HG03139 (cell line): ENCODE data around the gene HOXA9.

Source experiments
- ATAC-seq: cut with Tn5 transposase; IDR thresholded peaks from one replicate; pipeline ENCODE4 v1.9.1; 2021; ENCODE audit not compliant: unreplicated experiment

Gene HOXA9

DNA sequence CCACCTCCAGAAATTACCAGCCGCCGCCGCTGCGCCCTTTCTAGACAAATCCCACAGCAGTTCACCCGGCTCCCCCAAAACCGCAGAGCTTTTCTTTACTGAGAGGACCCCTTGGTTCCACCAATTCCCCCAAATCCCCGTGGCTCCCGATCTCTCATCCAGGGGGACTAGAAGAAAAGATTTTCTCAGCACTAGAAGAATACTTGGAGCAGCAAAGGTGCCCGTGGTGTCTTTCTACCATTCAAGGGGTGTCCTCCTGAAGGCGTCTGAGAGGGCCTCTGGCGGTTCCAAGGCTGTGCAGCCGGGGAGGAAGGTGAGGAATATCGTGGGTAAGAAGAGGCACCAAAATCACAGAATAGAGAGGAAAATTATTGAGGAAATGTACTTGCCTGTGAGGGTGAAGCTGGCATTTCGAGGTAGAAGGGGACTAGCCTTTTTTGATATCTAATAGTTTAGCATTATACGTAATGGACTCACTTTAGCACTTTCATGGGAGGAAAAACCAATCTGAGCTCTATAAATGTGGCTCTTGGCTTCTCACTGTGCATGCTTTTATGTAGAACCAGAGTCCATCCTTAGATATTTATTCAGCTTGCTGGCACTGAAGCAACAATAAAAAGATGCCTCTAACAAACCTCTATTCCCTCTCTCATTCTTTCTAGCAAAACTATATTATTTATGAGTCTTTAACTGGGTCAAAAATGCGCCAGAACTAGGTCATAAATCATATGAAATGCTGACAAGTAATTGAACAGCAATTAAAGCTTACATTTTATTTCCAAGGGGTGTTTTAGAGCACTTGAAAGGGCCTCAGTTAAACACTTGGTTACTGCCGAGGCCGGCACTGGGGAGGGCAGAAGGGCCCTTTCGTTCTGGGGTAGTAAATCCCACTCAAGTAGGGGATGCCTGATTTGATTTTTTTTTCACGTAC, 49.0 kb downstream of the HOXA9 start:
- no peak for ATAC-seq

DNA sequence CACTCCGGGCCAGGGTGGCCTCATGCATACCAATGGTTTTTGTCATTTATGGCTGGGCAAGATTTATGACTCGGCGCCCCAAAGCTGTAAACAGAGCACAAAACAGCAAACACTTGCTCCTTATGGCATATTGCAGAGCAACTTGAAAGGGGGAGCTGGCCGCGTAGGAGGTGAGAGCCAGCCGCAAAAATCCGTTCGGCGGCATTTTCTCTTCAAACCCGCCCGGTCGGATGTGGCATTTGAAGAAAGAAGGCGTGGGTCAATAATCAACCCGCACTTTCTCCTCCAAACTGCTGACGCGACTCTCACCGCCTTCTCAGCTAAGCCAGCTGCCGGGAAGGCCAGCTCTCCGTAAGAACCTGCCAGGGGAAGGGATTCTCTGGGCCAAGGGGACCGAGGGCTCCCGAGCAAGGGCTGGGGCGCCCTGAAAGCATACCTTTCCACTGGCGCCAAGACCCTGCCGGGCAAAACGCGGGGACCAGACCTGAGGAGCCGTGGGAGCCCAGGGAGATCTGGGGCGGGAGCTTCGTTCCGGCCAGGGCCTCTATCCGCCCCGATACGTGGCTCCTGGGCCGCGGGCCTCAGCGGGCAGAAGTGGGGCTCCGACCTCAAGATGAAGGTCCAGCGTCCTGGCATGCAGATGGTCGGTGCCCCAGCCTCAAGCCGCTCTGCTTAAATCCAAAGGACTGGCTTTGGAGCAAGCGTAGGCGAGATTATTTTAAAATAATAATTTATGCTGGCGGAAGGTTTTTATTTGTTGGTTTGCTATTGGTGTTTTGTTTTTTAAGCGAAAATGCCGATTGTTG, 49.9 kb downstream of the HOXA9 start:
- no peak for ATAC-seq

DNA sequence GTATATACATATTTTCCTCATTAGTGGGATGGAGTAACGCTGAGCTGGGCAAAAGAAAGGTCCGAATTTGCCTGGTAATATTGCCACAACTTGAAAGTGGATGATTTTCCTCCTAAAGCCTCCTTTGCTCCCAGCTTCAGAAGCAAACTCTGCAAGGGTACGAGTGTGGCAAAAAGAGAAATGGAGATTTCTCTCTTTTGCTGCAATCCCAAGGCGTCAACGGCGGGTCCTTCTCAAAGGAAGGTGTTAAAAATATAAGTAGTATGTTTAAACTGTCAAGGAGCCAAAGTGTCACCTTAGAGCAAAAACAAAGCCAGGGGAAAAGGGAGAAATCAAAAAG, 50.5 kb downstream of the HOXA9 start:
- no peak for ATAC-seq

DNA sequence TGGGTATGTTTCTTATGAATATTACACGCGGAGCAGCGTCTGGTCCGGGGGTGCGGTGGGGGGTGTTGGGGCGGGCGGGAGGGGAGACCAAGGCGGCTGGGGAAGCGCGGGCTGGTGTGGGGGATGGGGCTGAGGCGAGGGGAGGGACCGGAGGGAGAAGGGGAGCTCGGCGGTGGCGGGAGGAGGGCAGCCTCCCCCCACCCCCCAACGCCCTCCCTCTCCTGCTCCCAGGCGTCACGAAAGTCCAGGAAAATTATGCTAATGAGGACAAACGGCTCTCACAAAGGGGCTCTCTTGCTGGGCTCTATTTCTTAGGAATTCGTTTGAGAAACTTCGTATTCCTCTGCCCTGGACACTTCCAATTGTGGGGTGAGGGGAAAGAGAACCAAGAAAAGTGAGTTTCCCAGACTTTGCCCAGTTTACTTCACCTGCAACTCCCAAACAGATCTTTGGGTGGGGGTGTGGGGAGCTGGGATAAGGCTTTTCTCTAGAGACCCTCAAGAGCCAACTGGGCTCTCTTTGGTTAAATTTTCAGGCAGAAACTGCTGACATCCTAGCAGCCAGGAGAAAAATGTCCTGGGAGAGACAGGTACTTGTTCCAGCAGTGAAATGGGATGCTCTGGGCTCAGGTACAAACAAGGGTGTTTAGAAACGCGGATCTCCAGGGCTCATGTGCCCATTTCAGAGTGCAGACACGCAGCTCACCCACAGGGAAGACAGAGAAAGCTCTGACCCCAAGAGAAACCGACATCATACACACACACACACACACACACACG, 51.2 kb downstream of the HOXA9 start:
- ATAC-seq: no peak

DNA sequence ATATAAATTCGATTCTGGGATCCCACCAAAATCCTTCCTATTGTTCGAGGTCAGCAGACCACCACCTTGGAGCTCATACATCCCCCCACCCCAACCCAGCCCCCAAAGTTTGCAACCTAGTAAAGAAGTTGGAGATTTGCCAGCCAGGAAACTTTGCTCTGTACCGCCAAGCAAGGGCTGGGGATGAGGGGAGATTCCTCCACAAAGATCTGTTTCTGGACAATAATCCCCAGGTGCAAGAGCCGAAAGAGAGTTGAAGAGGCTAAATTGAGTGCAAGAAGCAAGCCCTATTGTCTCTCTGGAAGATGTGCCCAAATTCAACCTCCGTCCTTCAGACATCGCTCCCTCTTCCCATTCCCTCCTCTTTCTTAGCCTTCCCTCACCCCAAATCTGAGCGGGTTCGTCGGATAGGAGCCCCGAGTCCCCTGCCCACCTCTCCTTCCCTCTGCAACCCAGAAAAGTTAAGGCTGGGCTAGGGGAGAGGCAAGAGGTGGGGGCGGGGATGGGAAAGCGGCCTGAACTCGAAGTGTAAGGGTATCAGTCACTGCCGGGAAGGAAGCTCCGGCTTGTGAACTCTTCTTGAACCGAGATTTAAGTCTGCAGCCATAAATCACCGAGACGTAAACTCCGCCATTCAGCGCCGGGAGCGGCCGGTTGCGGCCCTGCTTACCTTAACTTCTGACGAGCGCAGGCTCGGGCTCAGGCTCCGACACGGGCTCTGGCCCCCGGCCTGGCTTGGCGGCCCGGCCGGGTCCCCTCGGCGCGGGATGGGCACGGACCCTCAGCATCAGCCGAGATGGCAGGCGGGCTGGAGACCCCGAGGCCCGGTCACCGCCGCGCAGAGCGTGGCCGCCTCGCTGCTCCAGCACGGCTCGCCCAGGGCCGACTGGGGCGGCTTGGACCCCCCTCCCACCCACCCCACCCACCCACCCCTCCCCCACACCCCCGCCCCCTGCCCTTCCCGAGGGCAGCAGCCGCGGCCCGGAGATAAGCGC, 52.1 kb downstream of the HOXA9 start:
- no peak for ATAC-seq
